ENCODE data around the gene TEAD1.

DNA sequence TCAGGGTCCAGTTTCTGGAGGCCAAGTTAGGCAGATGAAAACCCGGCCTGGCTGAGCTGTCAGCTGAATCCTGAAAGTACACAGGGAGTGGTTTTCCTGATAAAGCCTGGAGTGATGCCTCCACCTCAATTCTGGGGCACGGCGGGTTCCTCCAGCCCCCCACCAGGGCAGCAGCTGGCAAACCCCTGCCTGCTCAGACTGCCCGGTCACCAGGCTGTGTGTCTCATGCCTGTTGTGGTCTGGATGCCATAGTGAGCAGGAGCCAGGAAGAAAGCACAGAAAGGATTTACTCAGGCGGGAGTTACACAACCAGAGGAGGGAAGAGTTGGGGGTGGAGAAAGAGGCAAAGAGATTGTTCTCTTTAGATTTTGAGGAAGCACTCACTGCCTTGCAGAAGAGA, 215.0 kb downstream of the TEAD1 start:
- TF ChIP-seq, protein P1, sequence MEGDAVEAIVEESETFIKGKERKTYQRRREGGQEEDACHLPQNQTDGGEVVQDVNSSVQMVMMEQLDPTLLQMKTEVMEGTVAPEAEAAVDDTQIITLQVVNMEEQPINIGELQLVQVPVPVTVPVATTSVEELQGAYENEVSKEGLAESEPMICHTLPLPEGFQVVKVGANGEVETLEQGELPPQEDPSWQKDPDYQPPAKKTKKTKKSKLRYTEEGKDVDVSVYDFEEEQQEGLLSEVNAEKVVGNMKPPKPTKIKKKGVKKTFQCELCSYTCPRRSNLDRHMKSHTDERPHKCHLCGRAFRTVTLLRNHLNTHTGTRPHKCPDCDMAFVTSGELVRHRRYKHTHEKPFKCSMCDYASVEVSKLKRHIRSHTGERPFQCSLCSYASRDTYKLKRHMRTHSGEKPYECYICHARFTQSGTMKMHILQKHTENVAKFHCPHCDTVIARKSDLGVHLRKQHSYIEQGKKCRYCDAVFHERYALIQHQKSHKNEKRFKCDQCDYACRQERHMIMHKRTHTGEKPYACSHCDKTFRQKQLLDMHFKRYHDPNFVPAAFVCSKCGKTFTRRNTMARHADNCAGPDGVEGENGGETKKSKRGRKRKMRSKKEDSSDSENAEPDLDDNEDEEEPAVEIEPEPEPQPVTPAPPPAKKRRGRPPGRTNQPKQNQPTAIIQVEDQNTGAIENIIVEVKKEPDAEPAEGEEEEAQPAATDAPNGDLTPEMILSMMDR (IDR thresholded peaks at IDR 0.05), result no peak
- TF ChIP-seq POLR2A (IDR thresholded peaks at IDR 0.05), result no peak
